GM21717 (cell line): ENCODE results near the gene CD69.

Source experiments
- ATAC-seq: cut with Tn5 transposase; IDR thresholded peaks from one replicate; pipeline ENCODE4 v1.9.1; 2021; ENCODE audit warnings: mild to moderate bottlenecking, moderate library complexity; ENCODE audit not compliant: unreplicated experiment

The CD69 gene

DNA sequence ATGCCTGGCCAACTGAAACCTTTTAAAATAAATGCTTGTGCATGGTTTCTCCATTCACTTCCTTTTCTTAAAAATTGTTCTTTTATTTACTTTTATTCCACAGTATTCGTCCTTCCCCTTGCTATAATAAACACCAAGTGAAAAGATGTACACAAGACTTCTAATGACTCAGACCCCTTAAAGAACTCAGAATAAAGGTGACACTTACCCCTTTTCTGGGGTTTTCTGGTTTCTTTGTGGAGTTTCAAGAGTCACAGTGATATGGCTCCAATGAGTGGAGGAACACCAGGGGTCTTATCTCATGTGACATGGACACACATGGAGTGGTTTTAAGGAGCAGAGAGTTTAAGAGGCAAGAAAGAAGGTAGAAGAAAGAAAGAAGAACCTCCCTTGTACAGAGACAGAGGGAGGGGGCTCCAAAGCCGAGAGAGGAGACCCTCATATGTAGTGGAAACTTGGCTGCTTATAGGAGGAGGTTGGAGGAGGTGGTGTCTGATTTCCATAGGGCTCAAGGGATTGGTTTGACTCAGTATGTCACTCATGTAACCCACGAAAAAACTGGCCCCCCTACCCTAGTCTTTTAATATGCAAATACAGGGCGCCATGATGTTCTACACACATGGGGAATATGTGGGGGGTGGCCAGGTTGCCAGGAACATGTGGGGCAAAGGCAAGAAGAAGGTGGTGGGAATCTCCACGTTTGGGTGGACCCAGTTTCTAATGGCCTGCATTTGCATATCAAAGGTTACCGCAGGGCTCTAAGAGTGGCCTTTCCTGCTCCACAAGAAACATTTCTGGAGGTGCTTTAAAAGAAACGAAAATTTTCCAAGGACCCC, 22.1 kb upstream of the CD69 start:
- no peak for ATAC-seq

GRCh38 chr12:9781360-9781759, 20.7 kb upstream of the CD69 start:
- no peak for ATAC-seq

- no peak for ATAC-seq
Measured at GRCh38 chr12:9779209-9779608, 18.5 kb upstream of the CD69 start.

DNA sequence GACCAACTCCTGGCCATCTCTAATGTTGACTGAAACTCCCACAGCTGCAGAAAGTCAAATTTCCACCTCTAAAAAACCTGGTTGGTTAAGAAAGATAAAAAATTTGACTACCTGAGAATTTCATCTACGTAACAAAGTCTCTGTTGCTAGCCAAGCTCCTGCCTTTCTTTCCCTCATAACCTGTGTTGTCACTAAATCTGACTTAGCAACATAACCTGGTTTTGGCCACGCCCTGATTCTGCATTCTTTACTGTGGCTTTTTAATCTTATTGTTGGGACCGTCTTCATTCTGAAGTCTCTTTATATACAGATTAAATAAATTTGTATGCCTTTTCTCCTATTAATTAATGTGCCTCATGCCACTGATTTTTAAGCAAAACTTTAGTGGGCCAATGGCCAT, 16.1 kb upstream of the CD69 start:
- no peak for ATAC-seq

GRCh38 chr12:9773216-9773877, 12.6 kb upstream of the CD69 start:
- ATAC-seq, result no peak

DNA sequence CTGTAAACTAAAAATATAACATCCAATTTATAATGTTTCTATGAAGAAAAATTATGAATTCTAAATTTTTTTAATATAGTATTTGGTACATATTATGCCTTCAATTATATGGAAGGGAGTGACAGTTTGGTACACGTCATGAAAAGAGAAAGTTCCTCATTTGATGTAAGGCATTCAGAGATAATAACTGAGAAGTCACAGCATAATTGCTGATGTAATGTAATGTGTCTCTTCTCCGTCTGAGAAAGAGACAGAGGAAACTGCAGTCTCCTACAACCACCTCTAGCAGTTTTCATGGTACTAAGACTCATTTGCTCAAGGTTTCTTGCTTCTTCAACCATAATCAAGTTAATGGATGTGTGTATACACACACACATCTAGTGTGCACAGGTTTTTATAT, 2.3 kb upstream of the CD69 start:
- ATAC-seq, result no peak

GRCh38 chr12:9762369-9762768, 1.7 kb upstream of the CD69 start:
- ATAC-seq, result no peak

DNA sequence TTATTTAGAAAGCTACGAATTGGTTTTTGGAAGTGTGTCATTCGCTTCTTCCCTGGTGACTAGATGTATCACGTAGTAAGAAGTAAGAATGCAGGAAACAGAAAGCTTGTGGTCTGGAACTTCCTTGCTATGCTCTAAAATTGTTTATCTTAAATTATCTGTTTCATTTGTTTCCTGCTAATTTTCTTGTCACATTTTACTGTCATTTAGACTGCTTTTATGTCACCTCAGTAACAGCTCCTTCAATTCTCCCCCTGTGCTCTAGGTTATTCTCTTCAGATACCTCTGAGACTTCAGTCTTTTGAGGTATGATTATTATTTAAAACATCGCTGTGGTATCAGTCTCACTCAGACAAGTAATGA, 699 bp upstream of the CD69 start:
- ATAC-seq, result no peak

DNA sequence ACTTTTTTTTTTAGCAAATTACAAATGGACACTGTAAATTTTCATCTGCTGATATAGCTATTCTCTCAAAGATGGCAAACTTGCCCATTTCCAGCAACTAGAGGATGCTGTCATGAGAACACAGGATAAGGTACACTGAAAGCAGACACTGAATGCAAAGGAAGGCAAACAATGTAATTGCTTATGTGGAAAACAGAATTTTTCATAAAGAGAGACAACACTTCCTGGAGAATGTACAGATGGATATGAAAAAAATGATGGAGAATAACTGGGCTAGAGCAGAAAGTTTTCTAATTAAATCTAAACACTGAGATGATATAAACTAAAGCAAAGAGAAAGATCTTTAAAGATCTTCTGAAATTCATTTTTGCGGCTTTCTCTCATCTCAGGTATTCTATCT, 581 bp downstream of the CD69 start:
- no peak for ATAC-seq

DNA sequence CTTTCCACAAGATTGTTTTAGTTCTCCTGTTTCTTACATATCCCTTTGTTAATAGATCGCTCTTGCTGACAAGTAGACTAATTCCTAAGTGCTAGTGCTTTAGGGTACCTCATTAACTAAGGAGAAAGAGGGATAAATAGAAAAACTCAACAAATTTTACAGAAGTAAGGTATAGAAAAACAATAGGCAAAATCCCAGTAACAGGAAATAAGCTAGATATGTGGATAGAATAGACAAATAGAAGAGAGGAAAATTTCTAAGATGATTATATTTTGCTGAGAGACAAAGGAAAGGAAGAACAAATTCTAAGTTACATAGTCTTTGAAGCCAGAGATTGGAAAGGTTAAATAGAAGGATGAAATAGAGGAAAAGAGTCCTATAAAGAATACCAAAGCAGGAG, 1.0 kb downstream of the CD69 start:
- ATAC-seq, result no peak

DNA sequence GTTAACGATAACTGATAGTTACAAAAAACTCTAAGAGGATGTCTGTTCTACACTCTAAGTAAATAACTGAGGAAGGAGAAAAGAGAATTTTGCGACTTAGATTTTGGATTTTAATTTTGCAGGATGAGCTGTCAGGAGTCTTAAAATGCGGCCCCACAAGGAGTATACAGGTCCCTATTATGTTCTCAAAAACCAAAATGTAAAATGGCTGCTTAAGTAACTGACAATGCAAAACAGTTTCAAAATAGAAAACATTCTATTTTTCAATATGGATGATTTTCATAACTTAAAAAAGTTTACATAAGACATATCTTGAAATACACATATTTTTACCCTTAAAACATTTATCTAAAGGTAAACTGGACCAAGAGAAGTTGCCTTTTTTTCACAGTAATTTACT, 2.6 kb downstream of the CD69 start:
- no peak for ATAC-seq

- ATAC-seq, result no peak
Measured at GRCh38 chr12:9757433-9758025, 3.2 kb downstream of the CD69 start.

GRCh38 chr12:9756706-9757105, 4.0 kb downstream of the CD69 start:
- no peak for ATAC-seq

DNA sequence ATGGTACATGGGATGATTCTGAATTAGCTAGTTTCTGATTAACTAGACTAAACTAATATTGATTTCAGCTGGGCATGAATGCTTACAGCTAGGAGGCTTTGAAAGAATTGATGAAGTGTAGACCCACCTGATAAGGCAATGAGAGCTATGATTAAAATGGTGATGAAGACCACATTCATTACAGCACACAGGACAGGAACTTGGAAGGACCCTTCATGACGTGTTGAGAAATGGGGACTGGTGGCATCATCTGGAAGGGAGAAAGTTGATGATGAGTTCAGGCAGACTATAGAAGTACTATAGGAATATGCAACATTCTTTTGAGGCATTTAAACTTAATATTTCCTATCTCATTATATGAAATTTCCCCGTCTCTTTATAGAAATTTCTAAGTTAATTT, 4.5 kb downstream of the CD69 start:
- ATAC-seq, result no peak

DNA sequence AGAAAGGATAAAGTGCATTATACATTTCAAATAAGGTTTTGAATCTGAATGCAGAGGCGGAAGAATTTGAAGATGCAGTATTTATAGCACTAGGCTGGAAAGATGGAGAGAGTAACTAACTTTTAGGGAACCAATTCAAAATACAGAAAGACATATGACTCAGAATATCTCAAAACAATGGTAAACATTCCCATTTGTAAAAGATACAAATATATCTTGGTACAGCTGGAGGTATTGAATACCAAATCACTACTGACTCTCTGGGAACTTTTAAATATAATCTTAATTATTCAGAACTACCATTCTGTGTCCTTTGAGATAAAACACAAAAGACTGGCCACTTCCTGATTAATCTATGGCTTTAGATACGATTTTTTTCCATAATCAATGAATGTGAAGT, 5.1 kb downstream of the CD69 start:
- no peak for ATAC-seq

- ATAC-seq, result no peak
Measured at GRCh38 chr12:9755035-9755434, 5.7 kb downstream of the CD69 start.

- ATAC-seq, result no peak
Measured at GRCh38 chr12:9754099-9754927, 6.4 kb downstream of the CD69 start.

DNA sequence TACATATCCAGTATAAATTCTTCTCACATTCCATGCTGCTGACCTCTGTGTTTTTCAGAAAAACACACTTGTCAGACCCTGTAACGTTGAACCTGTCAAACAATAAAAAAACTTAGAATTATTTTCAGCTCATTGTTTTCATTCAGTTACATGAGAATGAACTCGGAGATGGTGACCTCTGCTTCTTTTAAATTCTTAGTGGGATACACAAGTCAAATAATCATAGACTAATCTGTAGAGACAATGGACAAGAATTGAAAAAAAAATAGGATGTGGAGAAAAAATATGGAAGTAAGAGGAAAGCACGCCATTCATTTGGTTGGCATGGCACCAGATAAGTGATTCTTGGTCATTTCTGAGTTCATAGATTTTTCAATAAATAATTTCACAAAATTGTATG, 7.2 kb downstream of the CD69 start:
- no peak for ATAC-seq

DNA sequence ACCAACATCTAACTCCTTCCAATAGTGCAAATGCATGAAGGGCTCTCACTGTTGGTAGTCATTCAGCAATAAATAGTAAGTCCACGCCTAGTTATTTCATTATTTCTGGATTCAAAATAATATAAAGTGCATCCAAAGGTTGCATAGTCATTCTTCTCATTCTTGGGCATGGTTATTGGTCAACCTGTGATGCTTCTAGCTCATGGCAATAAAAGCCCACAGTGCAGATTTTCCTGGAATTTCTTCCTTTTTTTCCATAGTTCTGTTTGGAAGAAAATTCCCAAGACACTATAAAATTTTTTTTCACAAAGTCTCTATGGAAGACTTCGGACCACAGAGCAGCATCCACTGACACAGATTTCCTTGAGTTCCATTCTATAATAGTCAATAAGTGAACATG, 7.6 kb downstream of the CD69 start:
- no peak for ATAC-seq

DNA sequence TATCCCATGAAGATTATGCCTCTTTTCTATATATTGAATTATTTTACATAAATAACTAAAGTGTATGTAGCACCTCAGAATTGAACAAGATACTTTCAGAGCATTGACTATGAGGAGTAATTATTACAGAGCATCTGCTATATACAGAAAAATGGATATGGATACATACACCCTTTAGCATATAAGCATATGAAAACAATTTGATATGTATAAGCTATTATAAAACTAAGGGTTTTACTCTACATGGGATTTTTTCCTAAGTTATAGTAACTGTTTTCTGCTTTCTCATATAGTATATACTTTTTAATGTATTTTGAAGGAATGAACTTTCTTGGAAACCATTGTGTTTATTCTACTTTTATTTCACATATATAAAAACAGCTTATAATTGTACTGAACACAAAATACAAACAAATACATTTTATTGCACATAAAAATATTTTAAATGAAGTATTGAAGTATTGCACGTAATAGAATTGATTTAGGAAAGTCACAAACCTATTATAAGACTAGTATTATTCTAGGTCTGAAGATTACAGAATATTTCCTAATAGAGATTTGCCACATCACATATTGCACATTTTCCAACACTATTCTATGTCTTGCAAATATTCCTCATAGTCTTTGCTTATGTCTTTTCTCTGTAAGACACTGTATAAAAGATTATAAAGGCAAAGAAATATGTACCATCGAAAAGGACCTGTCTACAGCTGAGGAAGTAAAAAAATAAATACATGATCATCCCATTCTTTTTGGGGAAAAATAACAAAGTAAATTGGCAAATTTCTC, 8.4 kb downstream of the CD69 start:
- ATAC-seq, result no peak
